Caco-2 (cell line): Measurements from ENCODE around the gene LAT. TPM values are rescaled to one million over a fixed set of nuclear protein-coding genes. Genes with fewer than 3 reads are reported as not detected.
"Not testable (repeated sequence)": the region's sequence is repeated elsewhere in the genome, so short reads cannot be mapped to it uniquely, and the experiment has no call there.

Experiments
- BruUV-seq: library from RNA; stranded (reverse); fragments of 400-500 nt; replicated peaks from 2 replicates; lab custom pipeline; 2021; lab: Mats Ljungman, UMichigan
- CTCF ChIA-PET: fragments of 300-600 bp; sonication (Branson Sonifier 250); formaldehyde crosslinking; loops from one replicate; lab custom pipeline; 2022; ENCODE audit warnings: antibody characterized with exemption; lab: Charles Lee
- POLR2A ChIA-PET: fragments of 300-600 bp; sonication (Branson Sonifier 250); formaldehyde crosslinking; loops from one replicate; lab custom pipeline; 2022; ENCODE audit warnings: antibody characterized with exemption; lab: Charles Lee
- DNase-seq, 2 experiments: peaks; one replicate each; pipeline versions ENCODE4 v3.0.0 to v3.0.0-alpha.2; 2020 to 2022
- H3K27me3 ChIP-seq: replicated peaks from 2 replicates; pipeline ENCODE4 v1.6.0; 2011; ENCODE audit warnings: low read length; ENCODE audit not compliant: control insufficient read depth, insufficient read depth
- H3K36me3 ChIP-seq: 2 replicates; pipeline ENCODE4 v1.5.1; 2011; ENCODE audit warnings: low read length; ENCODE audit not compliant: control insufficient read depth, insufficient read depth
- H3K4me1 ChIP-seq: fragments of 250-450 bp; sonication (Bioruptor Pico); 2 replicates; pipeline ENCODE4 v1.5.1; 2020; ENCODE audit warnings: mild to moderate bottlenecking
- H3K4me3 ChIP-seq: 2 replicates; pipeline ENCODE4 v1.5.1; 2011; ENCODE audit warnings: low read depth, mild to moderate bottlenecking, control low read depth, low read length
- H3K9me3 ChIP-seq: fragments of 250-450 bp; sonication (Bioruptor Pico); 2 replicates; pipeline ENCODE4 v1.5.1; 2020; ENCODE audit warnings: mild to moderate bottlenecking, moderate library complexity
- H3K27ac Mint-ChIP-seq: one replicate; pipeline ENCODE4 v1.8.0; 2022; ENCODE audit warnings: mixed read lengths; ENCODE audit not compliant: unreplicated experiment
- H3K27me3 Mint-ChIP-seq: one replicate; pipeline ENCODE4 v1.8.0; 2022; ENCODE audit warnings: mixed read lengths; ENCODE audit not compliant: insufficient read depth, unreplicated experiment
- H3K36me3 Mint-ChIP-seq: one replicate; pipeline ENCODE4 v1.8.0; 2022; ENCODE audit warnings: mild to moderate bottlenecking, mixed read lengths; ENCODE audit not compliant: insufficient read depth, unreplicated experiment
- H3K4me1 Mint-ChIP-seq: one replicate; pipeline ENCODE4 v1.8.0; 2022; ENCODE audit warnings: low read depth, mixed read lengths; ENCODE audit not compliant: unreplicated experiment
- H3K4me3 Mint-ChIP-seq: one replicate; pipeline ENCODE4 v1.8.0; 2022; ENCODE audit warnings: mild to moderate bottlenecking, moderate library complexity, mixed read lengths; ENCODE audit not compliant: unreplicated experiment
- H3K9me3 Mint-ChIP-seq: one replicate; pipeline ENCODE4 v1.8.0; 2022; ENCODE audit warnings: mixed read lengths; ENCODE audit not compliant: unreplicated experiment
- CTCF ChIP-seq, 2 experiments: fragments of 200-600 bp in 1 of 2; IDR thresholded peaks; 1 replicate in 1 of 2; 2 replicates in 1 of 2; pipeline versions ENCODE4 v1.5.1 to v1.8.0; 2011 to 2022; ENCODE audit warnings: antibody characterized with exemption in 1 of 2, control low read depth in 1 of 2, inconsistent platforms in 1 of 2, low read depth in 1 of 2, low read length in 1 of 2, mild to moderate bottlenecking in 1 of 2, moderate library complexity in 1 of 2; ENCODE audit not compliant: insufficient read depth in 1 of 2, severe bottlenecking in 1 of 2, unreplicated experiment in 1 of 2
- intact Hi-C: fragments of 100-400 bp; cut with micrococcal nuclease; formaldehyde crosslinking; loops from one replicate; pipeline ENCODE4 v1.10.0; 2022; ENCODE audit not compliant: unreplicated experiment
- total RNA-seq: library from RNA; stranded (reverse); gene quantifications from 2 replicates; pipeline ENCODE4 v1.2.3, GENCODE V29; 2022

LAT gene
- total RNA-seq, 1 experiment from 2014 or later, result 3.2 TPM

GRCh38 chr16:28964072-28964471 lies 20.8 kb upstream of the LAT start:
- Histone ChIP-seq H3K4me3 (no peak overlapping the region), H3K36me3 (no peaks in the 10 kb centered on the region; the same call in 1 of the 2 replicates), H3K9me3 (no peaks in the 10 kb centered on the region), H3K27me3 (no peaks in the 10 kb centered on the region), H3K4me1 (no peaks in the 10 kb centered on the region)
- intact Hi-C loops, result no loop called here
- no peak for DNase-seq
- no peaks in the 10 kb centered on the region for H3K4me1 Mint-ChIP-seq
- no TSS peak for BruUV-seq
- peaks cover 53% of the 10 kb centered on the region for H3K36me3 Mint-ChIP-seq
- no peaks in the 10 kb centered on the region for H3K27me3 Mint-ChIP-seq
- TF ChIP-seq CTCF (IDR thresholded peaks at IDR 0.05; ENCODE audit: insufficient read depth in 1 of 2, low read depth in 1 of 2, low read length in 1 of 2, severe bottlenecking in 1 of 2, unreplicated experiment in 1 of 2), result no peak
- no peaks in the 10 kb centered on the region for H3K9me3 Mint-ChIP-seq
- no peak overlapping the region for H3K27ac Mint-ChIP-seq
- POLR2A ChIA-PET, result no interaction called here
- CTCF ChIA-PET, result interaction anchor here (0.6 kb wide), 1 partner anchor 46 kb away, joined by 5 read pairs; no protein-coding TSS in a partner anchor
- H3K4me3 Mint-ChIP-seq, result no peak overlapping the region

- no peak overlapping the region for H3K27ac Mint-ChIP-seq
- H3K27me3 ChIP-seq, result no peaks in the 10 kb centered on the region
- no peak for TF ChIP-seq CTCF (IDR thresholded peaks at IDR 0.05; ENCODE audit: insufficient read depth in 1 of 2, low read depth in 1 of 2, low read length in 1 of 2, severe bottlenecking in 1 of 2, unreplicated experiment in 1 of 2)
- BruUV-seq, result no TSS peak
- H3K4me3 ChIP-seq, result no peak overlapping the region
- ChIA-PET CTCF (no interaction called here), POLR2A (no interaction called here)
- no peaks in the 10 kb centered on the region; the same call in 1 of the 2 replicates for H3K36me3 ChIP-seq
- H3K9me3 ChIP-seq, result no peaks in the 10 kb centered on the region
- DNase-seq, result no peak
- H3K4me1 Mint-ChIP-seq, result no peaks in the 10 kb centered on the region
- no peak overlapping the region for H3K4me3 Mint-ChIP-seq
- peaks cover 50% of the 10 kb centered on the region for H3K36me3 Mint-ChIP-seq
- H3K27me3 Mint-ChIP-seq, result no peaks in the 10 kb centered on the region
- H3K9me3 Mint-ChIP-seq, result no peaks in the 10 kb centered on the region
- intact Hi-C loops, result no loop called here
- H3K4me1 ChIP-seq, result no peaks in the 10 kb centered on the region
Measured at GRCh38 chr16:28964496-28964895, 20.4 kb upstream of the LAT start.

- Histone ChIP-seq H3K36me3 (no peaks in the 10 kb centered on the region; the same call in 1 of the 2 replicates), H3K9me3 (no peaks in the 10 kb centered on the region), H3K4me3 (no peak overlapping the region), H3K4me1 (no peaks in the 10 kb centered on the region), H3K27me3 (no peaks in the 10 kb centered on the region)
- Mint-ChIP-seq H3K27ac (no peak overlapping the region), H3K4me1 (no peaks in the 10 kb centered on the region), H3K4me3 (no peak overlapping the region), H3K9me3 (no peaks in the 10 kb centered on the region), H3K36me3 (peaks cover 28% of the 10 kb centered on the region), H3K27me3 (no peaks in the 10 kb centered on the region)
- CTCF ChIA-PET, result interaction anchor here (0.7 kb wide), 1 partner anchor 22 kb away, joined by 4 read pairs; no protein-coding TSS in a partner anchor
- intact Hi-C loops, result no loop called here
- no peak for DNase-seq
- POLR2A ChIA-PET, result no interaction called here
- no TSS peak for BruUV-seq
- TF ChIP-seq CTCF (IDR thresholded peaks at IDR 0.05; ENCODE audit: insufficient read depth in 1 of 2, low read depth in 1 of 2, low read length in 1 of 2, severe bottlenecking in 1 of 2, unreplicated experiment in 1 of 2), result no peak
Measured at GRCh38 chr16:28967156-28967555, 17.7 kb upstream of the LAT start.

GRCh38 chr16:28969696-28970095 lies 15.2 kb upstream of the LAT start:
- CTCF ChIA-PET, result interaction anchor here (1.0 kb wide), 1 partner anchor 8 kb away, joined by 3 read pairs; no protein-coding TSS in a partner anchor
- H3K9me3 Mint-ChIP-seq, H3K4me1 Mint-ChIP-seq, H3K27ac Mint-ChIP-seq, H3K27me3 Mint-ChIP-seq, BruUV-seq, DNase-seq, POLR2A ChIA-PET, H3K36me3 ChIP-seq, H3K9me3 ChIP-seq, H3K4me1 ChIP-seq, H3K4me3 ChIP-seq, H3K27me3 ChIP-seq, H3K4me3 Mint-ChIP-seq: not testable (repeated sequence)
- peaks cover 17% of the 10 kb centered on the region for H3K36me3 Mint-ChIP-seq
- intact Hi-C loops, result loop anchor here (5.0 kb wide), 1 partner anchor 1098 kb away; the partner anchor contains the start of gene ALDOA
